ENCODE data around the gene KRTAP4-8. TPM values are rescaled to one million over a fixed set of nuclear protein-coding genes. Genes with fewer than 3 reads are reported as not detected.
"Not testable (repeated sequence)": the region's sequence is repeated elsewhere in the genome, so short reads cannot be mapped to it uniquely, and the experiment has no call there.

KRTAP4-8 gene
- total RNA-seq, 1 donor from 2014 or later: not detected

GRCh38 chr17:41065016-41065689, 32.8 kb downstream of the KRTAP4-8 start:
- DNase-seq: not testable (repeated sequence)

- no peak for DNase-seq
These were observed 33.6 kb downstream of the KRTAP4-8 start for GRCh38 chr17:41064301-41064700.

GRCh38 chr17:41063449-41063848, 34.5 kb downstream of the KRTAP4-8 start:
- DNase-seq: no peak

GRCh38 chr17:41061964-41062363, 36.0 kb downstream of the KRTAP4-8 start:
- DNase-seq: no peak

- no peak for DNase-seq
These were observed 37.8 kb downstream of the KRTAP4-8 start, which contains the start of gene KRTAP2-3 for GRCh38 chr17:41060052-41060604. Gene KRTAP2-3, minus strand, starts transcription at chr17:41060114. Its CDS starts 64 bp downstream, at chr17:41060050.

- not testable (repeated sequence) for DNase-seq
These were observed 38.5 kb downstream of the KRTAP4-8 start for GRCh38 chr17:41059276-41060051.

GRCh38 chr17:41058741-41059140, 39.2 kb downstream of the KRTAP4-8 start:
- DNase-seq: no peak

- DNase-seq: no peak
These were observed 40.4 kb downstream of the KRTAP4-8 start for GRCh38 chr17:41057547-41057946.

GRCh38 chr17:41055130-41055529, 42.8 kb downstream of the KRTAP4-8 start, which contains the start of gene KRTAP2-2:
Gene KRTAP2-2, minus strand, starts transcription at chr17:41055230. Its CDS starts 19 bp downstream, at chr17:41055211.
- DNase-seq: not testable (repeated sequence)

GRCh38 chr17:41054556-41054955, 43.4 kb downstream of the KRTAP4-8 start:
- not testable (repeated sequence) for DNase-seq

GRCh38 chr17:41054025-41054424, 43.9 kb downstream of the KRTAP4-8 start:
- no peak for DNase-seq

GRCh38 chr17:41052566-41052965, 45.4 kb downstream of the KRTAP4-8 start:
- DNase-seq: no peak

GRCh38 chr17:41049110-41049509, 48.8 kb downstream of the KRTAP4-8 start:
- DNase-seq: no peak

- DNase-seq: no peak
These were observed 49.5 kb downstream of the KRTAP4-8 start for GRCh38 chr17:41048441-41048840.

Other genes starting within 250 kb of the KRTAP4-8 start
- not detected for gene KRT12, start 230.9 kb downstream of the KRTAP4-8 start, total RNA-seq
- 0.51 TPM for gene KRT20, start 212.9 kb downstream of the KRTAP4-8 start, total RNA-seq
- gene KRT23, start 160.5 kb downstream of the KRTAP4-8 start, total RNA-seq: 26.3 TPM
- gene KRT39, start 131.2 kb downstream of the KRTAP4-8 start, total RNA-seq: 1.8 TPM
- gene KRT40, start 113.8 kb downstream of the KRTAP4-8 start, total RNA-seq: 7.7 TPM
- gene KRTAP3-3, start 104.0 kb downstream of the KRTAP4-8 start, total RNA-seq: not detected
- not detected for gene KRTAP3-2, start 98.2 kb downstream of the KRTAP4-8 start, total RNA-seq
- gene KRTAP3-1, start 89.0 kb downstream of the KRTAP4-8 start, total RNA-seq: not detected
- not detected for gene KRTAP1-5, start 70.9 kb downstream of the KRTAP4-8 start, total RNA-seq
- not detected for gene KRTAP1-4, start 67.9 kb downstream of the KRTAP4-8 start, total RNA-seq
- gene KRTAP1-3, start 63.3 kb downstream of the KRTAP4-8 start, total RNA-seq: not detected
- gene KRTAP1-1, start 56.7 kb downstream of the KRTAP4-8 start, total RNA-seq: not detected
- gene KRTAP2-1, start 50.8 kb downstream of the KRTAP4-8 start, total RNA-seq: not detected
- gene KRTAP2-2, start 42.9 kb downstream of the KRTAP4-8 start, total RNA-seq: not detected
- not detected for gene KRTAP2-3, start 38.0 kb downstream of the KRTAP4-8 start, total RNA-seq
- gene KRTAP2-4, start 32.3 kb downstream of the KRTAP4-8 start, total RNA-seq: not detected
- gene KRTAP4-7, start 14.0 kb downstream of the KRTAP4-8 start, total RNA-seq: not detected
- not detected for gene KRTAP4-16, start 4.1 kb upstream of the KRTAP4-8 start, total RNA-seq
- not detected for gene KRTAP4-9, start 7.2 kb upstream of the KRTAP4-8 start, total RNA-seq
- gene KRTAP4-11, start 20.2 kb upstream of the KRTAP4-8 start, total RNA-seq: not detected
- gene KRTAP4-12, start 26.0 kb upstream of the KRTAP4-8 start, total RNA-seq: not detected
- not detected for gene KRTAP4-6, start 42.4 kb upstream of the KRTAP4-8 start, total RNA-seq
- gene KRTAP4-5, start 51.7 kb upstream of the KRTAP4-8 start, total RNA-seq: not detected
- gene KRTAP4-4, start 62.6 kb upstream of the KRTAP4-8 start, total RNA-seq: not detected
- gene KRTAP4-3, start 70.1 kb upstream of the KRTAP4-8 start, total RNA-seq: not detected
- gene KRTAP4-2, start 80.1 kb upstream of the KRTAP4-8 start, total RNA-seq: not detected
- gene KRTAP4-1, start 86.8 kb upstream of the KRTAP4-8 start, total RNA-seq: not detected
- not detected for gene KRTAP9-1, start 91.7 kb upstream of the KRTAP4-8 start, total RNA-seq
- not detected for gene KRTAP9-2, start 128.5 kb upstream of the KRTAP4-8 start, total RNA-seq
- not detected for gene KRTAP9-3, start 134.3 kb upstream of the KRTAP4-8 start, total RNA-seq
- gene KRTAP9-8, start 139.9 kb upstream of the KRTAP4-8 start, total RNA-seq: not detected
- gene KRTAP9-4, start 151.5 kb upstream of the KRTAP4-8 start, total RNA-seq: not detected
- gene KRTAP9-9, start 157.2 kb upstream of the KRTAP4-8 start, total RNA-seq: not detected
- gene KRTAP9-6, start 167.2 kb upstream of the KRTAP4-8 start, total RNA-seq: not detected
- gene KRTAP9-7, start 177.6 kb upstream of the KRTAP4-8 start, total RNA-seq: not detected
- gene KRTAP29-1, start 204.7 kb upstream of the KRTAP4-8 start, total RNA-seq: not detected
- not detected for gene KRTAP16-1, start 211.2 kb upstream of the KRTAP4-8 start, total RNA-seq
- gene KRTAP17-1, start 217.6 kb upstream of the KRTAP4-8 start, total RNA-seq: 1.0 TPM